Esophagus muscularis mucosa (tissue), 3 donors: Measurements from ENCODE around the gene TMEM33.

Source experiments
- POLR2A ChIP-seq: fragments of 450-650 bp; IDR thresholded peaks from one replicate; pipeline ENCODE4 v1.6.1; 2017; ENCODE audit warnings: antibody characterized with exemption, moderate library complexity, mild to moderate bottlenecking, low read depth
- POLR2AphosphoS5 ChIP-seq, 2 donors: sonication (generic); formaldehyde crosslinking; IDR thresholded peaks; one replicate each; pipeline ENCODE4 v1.6.1; 2017; ENCODE audit warnings: antibody characterized with exemption in 2 of 2
- TF ChIP-seq, protein P1 (sequence below), 3 experiments: fragments of 200-600 bp in 2 of 3; fragments of 450-650 bp in 1 of 3; sonication (generic) in 2 of 3; IDR thresholded peaks; one replicate each; pipeline ENCODE4 v1.5.1; 2017 to 2019; ENCODE audit warnings: antibody characterized with exemption in 3 of 3, mild to moderate bottlenecking in 2 of 3, moderate library complexity in 1 of 3

DNA sequence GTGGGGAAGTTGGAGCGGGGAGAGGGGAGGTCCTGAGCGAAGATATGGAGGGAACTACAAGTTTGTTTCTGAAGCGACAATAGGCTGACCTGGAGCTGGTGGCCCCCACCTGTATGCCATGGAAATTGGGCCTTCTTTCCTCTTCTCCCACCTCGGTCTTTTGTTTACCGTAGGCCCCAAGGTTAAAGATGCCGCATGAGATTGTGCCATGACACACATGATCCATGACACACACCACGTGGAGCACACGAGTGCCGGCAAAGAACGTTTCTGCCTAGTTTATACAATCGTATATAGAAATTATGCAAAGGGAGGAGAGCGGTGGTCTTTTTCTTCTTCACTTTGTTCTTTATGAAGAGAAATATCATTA is 408 bp downstream of the TMEM33 start:
- TF ChIP-seq, protein P1, sequence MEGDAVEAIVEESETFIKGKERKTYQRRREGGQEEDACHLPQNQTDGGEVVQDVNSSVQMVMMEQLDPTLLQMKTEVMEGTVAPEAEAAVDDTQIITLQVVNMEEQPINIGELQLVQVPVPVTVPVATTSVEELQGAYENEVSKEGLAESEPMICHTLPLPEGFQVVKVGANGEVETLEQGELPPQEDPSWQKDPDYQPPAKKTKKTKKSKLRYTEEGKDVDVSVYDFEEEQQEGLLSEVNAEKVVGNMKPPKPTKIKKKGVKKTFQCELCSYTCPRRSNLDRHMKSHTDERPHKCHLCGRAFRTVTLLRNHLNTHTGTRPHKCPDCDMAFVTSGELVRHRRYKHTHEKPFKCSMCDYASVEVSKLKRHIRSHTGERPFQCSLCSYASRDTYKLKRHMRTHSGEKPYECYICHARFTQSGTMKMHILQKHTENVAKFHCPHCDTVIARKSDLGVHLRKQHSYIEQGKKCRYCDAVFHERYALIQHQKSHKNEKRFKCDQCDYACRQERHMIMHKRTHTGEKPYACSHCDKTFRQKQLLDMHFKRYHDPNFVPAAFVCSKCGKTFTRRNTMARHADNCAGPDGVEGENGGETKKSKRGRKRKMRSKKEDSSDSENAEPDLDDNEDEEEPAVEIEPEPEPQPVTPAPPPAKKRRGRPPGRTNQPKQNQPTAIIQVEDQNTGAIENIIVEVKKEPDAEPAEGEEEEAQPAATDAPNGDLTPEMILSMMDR (IDR thresholded peaks at IDR 0.05) = no peak
- no peak for TF ChIP-seq POLR2AphosphoS5 (IDR thresholded peaks at IDR 0.05)
- TF ChIP-seq POLR2A = no peak
